Mammary epithelial cell (primary cell): ENCODE measurements around the gene RAI2.
A peak's percentile ranks its signal among the peaks of the same experiment; 100 is the strongest.

ENCODE experiments used
- CTCF ChIP-seq, 2 donors: IDR thresholded peaks in 1 of 2; conservative IDR thresholded peaks in 1 of 2; 2 replicates each; pipeline ENCODE4 v1.5.1; 2011 to 2012; ENCODE audit warnings: inconsistent platforms in 2 of 2, low read length in 2 of 2, mild to moderate bottlenecking in 2 of 2, control low read depth in 1 of 2, low read depth in 1 of 2; ENCODE audit not compliant: insufficient read depth in 1 of 2; ENCODE audit errors: extremely low read depth in 1 of 2
- EZH2 ChIP-seq: IDR thresholded peaks from 2 replicates; pipeline ENCODE4 v1.6.1; 2012; ENCODE audit warnings: low read length, inconsistent platforms, borderline replicate concordance

GRCh38 chrX:17805120-17805519, 56.0 kb downstream of the RAI2 start:
- TF ChIP-seq CTCF (conservative IDR thresholded peaks at IDR 0.05 in 1 of 2, IDR thresholded peaks at IDR 0.05 in 1 of 2; ENCODE audit: extremely low read depth in 1 of 2, insufficient read depth in 1 of 2, low read depth in 1 of 2, low read length in 2 of 2) (peak in 1 of 2 donors; percentile 4), EZH2 (no peak)
